Cortex of kidney (tissue), 1 donor: ENCODE measurements around the gene GINS1.

Experiments used
- DNase-seq: peaks from one replicate; lab custom pipeline; 2025; lab: John Stamatoyannopoulos, UW

The GINS1 gene

GRCh38 chr20:25407311-25408169, at the start of gene GINS1:
GINS1 (plus strand) TSS chr20:25407673; CDS start chr20:25407821, 148 bp downstream.
- no peak for DNase-seq

GRCh38 chr20:25360631-25361286, 46.7 kb upstream of the GINS1 start:
- no peak for DNase-seq

GRCh38 chr20:25361287-25361683, 46.2 kb upstream of the GINS1 start:
- DNase-seq = no peak

- no peak for DNase-seq
Measured at GRCh38 chr20:25364180-25364788, 43.2 kb upstream of the GINS1 start.

- no peak for DNase-seq
Measured at GRCh38 chr20:25364879-25365699, 42.4 kb upstream of the GINS1 start.

GRCh38 chr20:25368526-25368925, 38.9 kb upstream of the GINS1 start:
- DNase-seq = no peak

GRCh38 chr20:25368976-25369375, 38.5 kb upstream of the GINS1 start:
- no peak for DNase-seq

- no peak for DNase-seq
Measured at GRCh38 chr20:25369529-25369928, 37.9 kb upstream of the GINS1 start.

- no peak for DNase-seq
Measured at GRCh38 chr20:25369971-25370370, 37.5 kb upstream of the GINS1 start.

- DNase-seq = no peak
Measured at GRCh38 chr20:25372584-25373336, 34.7 kb upstream of the GINS1 start.

- no peak for DNase-seq
Measured at GRCh38 chr20:25374842-25375241, 32.6 kb upstream of the GINS1 start.

GRCh38 chr20:25376236-25376635, 31.2 kb upstream of the GINS1 start:
- DNase-seq = no peak

GRCh38 chr20:25376886-25377285, 30.6 kb upstream of the GINS1 start:
- no peak for DNase-seq

GRCh38 chr20:25378189-25378883, 29.1 kb upstream of the GINS1 start:
- no peak for DNase-seq

GRCh38 chr20:25378884-25379733, 28.4 kb upstream of the GINS1 start:
- DNase-seq = no peak

GRCh38 chr20:25380945-25381614, 26.4 kb upstream of the GINS1 start:
- DNase-seq = no peak

GRCh38 chr20:25382704-25383370, 24.6 kb upstream of the GINS1 start:
- DNase-seq = no peak

- DNase-seq = no peak
Measured at GRCh38 chr20:25389401-25389857, 18.0 kb upstream of the GINS1 start.
